B cell (primary cell): ENCODE measurements around the gene FSIP1.

Experiments used
- CTCF ChIP-seq: fragments of 200-600 bp; IDR thresholded peaks from one replicate; pipeline ENCODE4 v1.8.0; 2022; ENCODE audit warnings: antibody characterized with exemption, mild to moderate bottlenecking
- EZH2 ChIP-seq: IDR thresholded peaks from 2 replicates; pipeline ENCODE4 v1.6.1; 2012; ENCODE audit warnings: borderline replicate concordance, low read depth, mild to moderate bottlenecking, moderate library complexity, low read length; ENCODE audit not compliant: insufficient read depth, poor library complexity, severe bottlenecking

GRCh38 chr15:39596358-39597051, 186.1 kb downstream of the FSIP1 start:
- TF ChIP-seq EZH2, result no peak
- TF ChIP-seq CTCF, result no peak
